SU-DHL-6 (cell line): ENCODE measurements around the gene WDR81.

Source experiments
- H2AFZ ChIP-seq: fragments of 200-600 bp; sonication (generic); 2 replicates; pipeline ENCODE4 v1.6.1; 2014; ENCODE audit warnings: low read depth, mild to moderate bottlenecking, moderate library complexity, mixed read lengths, antibody characterized with exemption, low read length; ENCODE audit not compliant: severe bottlenecking
- H3F3A ChIP-seq: fragments of 200-600 bp; shearing (Covaris generic); 2 replicates; pipeline ENCODE4 v1.6.0; 2016; ENCODE audit warnings: antibody characterized with exemption, mild to moderate bottlenecking; ENCODE audit not compliant: insufficient read depth
- H3K27ac ChIP-seq: fragments of 200-600 bp; sonication (generic); 2 replicates; pipeline ENCODE4 v1.5.1; 2016; ENCODE audit warnings: low read depth, mild to moderate bottlenecking, low read length, moderate library complexity, mixed read lengths
- H3K27me3 ChIP-seq: fragments of 200-600 bp; sonication (generic), shearing (Covaris generic); 2 replicates; pipeline ENCODE4 v1.6.0; 2014; ENCODE audit warnings: mild to moderate bottlenecking, low read length
- H3K36me3 ChIP-seq: fragments of 200-600 bp; sonication (generic); 2 replicates; pipeline ENCODE4 v1.6.1; 2014; ENCODE audit warnings: mild to moderate bottlenecking, low read length, mixed read lengths
- H3K4me2 ChIP-seq: fragments of 300-600, 200-600 bp; shearing (Covaris generic), sonication (generic); 2 replicates; pipeline ENCODE4 v1.6.0; 2014; ENCODE audit warnings: low read length, low read depth, mild to moderate bottlenecking; ENCODE audit not compliant: poor library complexity, severe bottlenecking
- H3K4me3 ChIP-seq: fragments of 200-600 bp; sonication (generic); 2 replicates; pipeline ENCODE4 v1.5.1; 2014; ENCODE audit warnings: antibody characterized with exemption, low read length, mild to moderate bottlenecking, mixed read lengths; ENCODE audit not compliant: insufficient read depth, poor library complexity, severe bottlenecking
- H3K79me2 ChIP-seq: fragments of 200-600 bp; sonication (generic); 2 replicates; pipeline ENCODE4 v1.6.1; 2014; ENCODE audit warnings: mild to moderate bottlenecking, low read length, moderate library complexity; ENCODE audit not compliant: insufficient read depth
- H3K9ac ChIP-seq: fragments of 200-600 bp; sonication (generic); 2 replicates; pipeline ENCODE4 v1.7.0; 2014; ENCODE audit warnings: mild to moderate bottlenecking, low read length
- H3K9me2 ChIP-seq: fragments of 200-600 bp; sonication (generic); replicated peaks from 2 replicates; pipeline ENCODE4 v1.6.1; 2014; ENCODE audit warnings: low read length; ENCODE audit not compliant: insufficient read depth
- H3K9me3 ChIP-seq: fragments of 200-600 bp; sonication (generic); 2 replicates; pipeline ENCODE4 v1.6.1; 2014; ENCODE audit warnings: low read length, mixed read lengths; ENCODE audit not compliant: insufficient read depth
- H4K20me1 ChIP-seq: fragments of 200-600 bp; sonication (generic); 2 replicates; pipeline ENCODE4 v1.6.1; 2014; ENCODE audit warnings: low read depth, mild to moderate bottlenecking, antibody characterized with exemption, low read length, moderate library complexity, mixed read lengths
- CTCF ChIP-seq: fragments of 200-600 bp; sonication (generic); IDR thresholded peaks from one replicate; pipeline ENCODE4 v1.5.1; 2017; ENCODE audit warnings: antibody characterized with exemption, mild to moderate bottlenecking, low read length, moderate library complexity; ENCODE audit not compliant: insufficient read depth, poor library complexity, severe bottlenecking
- EZH2phosphoT487 ChIP-seq: fragments of 200-600 bp; sonication (generic), shearing (Covaris generic); conservative IDR thresholded peaks from 2 replicates; pipeline ENCODE4 v1.6.1; 2018; ENCODE audit warnings: mild to moderate bottlenecking, antibody characterized with exemption, low read length, moderate library complexity, mixed read lengths

The WDR81 gene

GRCh38 chr17:1690544-1691221 lies 33.8 kb upstream of the WDR81 start:
- H2AFZ ChIP-seq: no peak overlapping the region
- no peaks in the 10 kb centered on the region for H3F3A ChIP-seq
- TF ChIP-seq EZH2phosphoT487: no peak
- no peak for TF ChIP-seq CTCF
- no peaks in the 10 kb centered on the region for H4K20me1 ChIP-seq
- H3K27ac ChIP-seq: no peak overlapping the region
- H3K4me2 ChIP-seq: no peak overlapping the region
- no peaks in the 10 kb centered on the region for H3K9me2 ChIP-seq
- no peak overlapping the region for H3K4me3 ChIP-seq
- no peaks in the 10 kb centered on the region for H3K27me3 ChIP-seq
- H3K79me2 ChIP-seq: no peaks in the 10 kb centered on the region
- no peak overlapping the region for H3K9ac ChIP-seq
- H3K9me3 ChIP-seq: no peaks in the 10 kb centered on the region
- no peaks in the 10 kb centered on the region for H3K36me3 ChIP-seq

GRCh38 chr17:1693339-1693738 lies 31.2 kb upstream of the WDR81 start:
- Histone ChIP-seq H3K27ac (no peak overlapping the region), H3K4me3 (no peak overlapping the region), H3K9ac (no peak overlapping the region), H3K4me2 (no peak overlapping the region), H3K9me2 (no peaks in the 10 kb centered on the region), H3K79me2 (no peaks in the 10 kb centered on the region), H3K27me3 (no peaks in the 10 kb centered on the region), H3K36me3 (no peaks in the 10 kb centered on the region), H3F3A (no peaks in the 10 kb centered on the region), H2AFZ (no peak overlapping the region), H3K9me3 (no peaks in the 10 kb centered on the region), H4K20me1 (no peaks in the 10 kb centered on the region)
- TF ChIP-seq EZH2phosphoT487 (no peak), CTCF (no peak)

GRCh38 chr17:1695365-1695764 lies 29.1 kb upstream of the WDR81 start:
- Histone ChIP-seq H3K9me3 (no peaks in the 10 kb centered on the region), H3K27ac (no peak overlapping the region), H3F3A (no peaks in the 10 kb centered on the region), H3K79me2 (no peaks in the 10 kb centered on the region), H3K9me2 (no peaks in the 10 kb centered on the region), H3K9ac (no peak overlapping the region), H3K27me3 (no peaks in the 10 kb centered on the region), H3K36me3 (no peaks in the 10 kb centered on the region), H3K4me3 (no peak overlapping the region), H3K4me2 (no peak overlapping the region), H4K20me1 (no peaks in the 10 kb centered on the region), H2AFZ (no peak overlapping the region)
- TF ChIP-seq EZH2phosphoT487: no peak
- TF ChIP-seq CTCF: no peak
